Astrocyte of the cerebellum (primary cell): ENCODE results near the gene NISCH.
"Not testable (repeated sequence)": the region's sequence is repeated elsewhere in the genome, so short reads cannot be mapped to it uniquely, and the experiment has no call there.

Experiments used
- DNase-seq: peaks from one replicate; pipeline ENCODE4 v3.0.0-alpha.2; 2011; ENCODE audit warnings: low read depth
- H3K4me3 ChIP-seq: 2 replicates; pipeline ENCODE4 v1.5.1; 2011; ENCODE audit warnings: mild to moderate bottlenecking, low read depth, low read length, moderate library complexity
- CTCF ChIP-seq: IDR thresholded peaks from 2 replicates; pipeline ENCODE4 v1.5.1; 2012; ENCODE audit warnings: low read length, low read depth, moderate library complexity, mild to moderate bottlenecking; ENCODE audit errors: missing control alignments
- in situ Hi-C: cut with HindIII; loops from 2 replicates; pipeline ENCODE4 v1.10.0; 2017; ENCODE audit warnings: low sequenced_read_pairs

Gene NISCH

GRCh38 chr3:52522651-52523251 lies 67.3 kb downstream of the NISCH start:
- no peak for DNase-seq
- H3K4me3 ChIP-seq, result no peak overlapping the region
- in situ Hi-C loops, result no loop called here
- no peak for TF ChIP-seq CTCF

DNA sequence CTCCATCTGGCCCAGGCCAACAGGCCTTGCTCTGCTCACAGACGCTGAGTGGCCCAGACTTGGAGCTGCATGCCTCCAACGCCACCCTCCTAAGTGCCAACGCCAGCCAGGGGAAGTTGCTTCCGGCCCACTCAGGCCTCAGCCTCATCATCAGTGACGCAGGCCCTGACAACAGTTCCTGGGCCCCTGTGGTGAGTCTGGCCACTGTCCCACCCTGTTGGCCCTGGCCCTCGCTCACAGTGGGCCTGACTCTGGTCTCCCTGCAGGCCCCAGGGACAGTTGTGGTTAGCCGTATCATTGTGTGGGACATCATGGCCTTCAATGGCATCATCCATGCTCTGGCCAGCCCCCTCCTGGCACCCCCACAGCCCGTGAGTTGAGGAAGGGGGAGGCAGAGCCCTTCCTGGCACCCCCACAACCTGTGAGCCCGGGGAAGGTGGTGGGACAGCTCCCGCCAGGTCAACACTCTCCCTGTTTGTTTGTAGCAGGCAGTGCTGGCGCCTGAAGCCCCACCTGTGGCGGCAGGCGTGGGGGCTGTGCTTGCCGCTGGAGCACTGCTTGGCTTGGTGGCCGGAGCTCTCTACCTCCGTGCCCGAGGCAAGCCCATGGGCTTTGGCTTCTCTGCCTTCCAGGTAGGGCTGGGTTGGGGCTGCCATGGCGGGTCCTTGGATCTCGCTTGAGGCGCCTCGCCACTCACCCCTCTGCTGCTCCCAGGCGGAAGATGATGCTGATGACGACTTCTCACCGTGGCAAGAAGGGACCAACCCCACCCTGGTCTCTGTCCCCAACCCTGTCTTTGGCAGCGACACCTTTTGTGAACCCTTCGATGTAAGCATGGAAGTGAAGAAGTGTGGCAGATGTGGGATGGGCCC lies 68.2 kb downstream of the NISCH start:
- TF ChIP-seq CTCF, result no peak
- DNase-seq, result no peak
- no peak overlapping the region for H3K4me3 ChIP-seq
- in situ Hi-C loops, result no loop called here

GRCh38 chr3:52524258-52524751 lies 68.9 kb downstream of the NISCH start:
- TF ChIP-seq CTCF, result no peak

GRCh38 chr3:52524752-52525679 lies 69.6 kb downstream of the NISCH start:
- DNase-seq, result no peak
- no peak overlapping the region for H3K4me3 ChIP-seq
- in situ Hi-C loops, result no loop called here
- TF ChIP-seq CTCF, result no peak

More at GRCh38 chr3:52524258-52524751, 68.9 kb downstream of the NISCH start:
- in situ Hi-C loops, result no loop called here
- H3K4me3 ChIP-seq, result no peak overlapping the region
- DNase-seq, result no peak

DNA sequence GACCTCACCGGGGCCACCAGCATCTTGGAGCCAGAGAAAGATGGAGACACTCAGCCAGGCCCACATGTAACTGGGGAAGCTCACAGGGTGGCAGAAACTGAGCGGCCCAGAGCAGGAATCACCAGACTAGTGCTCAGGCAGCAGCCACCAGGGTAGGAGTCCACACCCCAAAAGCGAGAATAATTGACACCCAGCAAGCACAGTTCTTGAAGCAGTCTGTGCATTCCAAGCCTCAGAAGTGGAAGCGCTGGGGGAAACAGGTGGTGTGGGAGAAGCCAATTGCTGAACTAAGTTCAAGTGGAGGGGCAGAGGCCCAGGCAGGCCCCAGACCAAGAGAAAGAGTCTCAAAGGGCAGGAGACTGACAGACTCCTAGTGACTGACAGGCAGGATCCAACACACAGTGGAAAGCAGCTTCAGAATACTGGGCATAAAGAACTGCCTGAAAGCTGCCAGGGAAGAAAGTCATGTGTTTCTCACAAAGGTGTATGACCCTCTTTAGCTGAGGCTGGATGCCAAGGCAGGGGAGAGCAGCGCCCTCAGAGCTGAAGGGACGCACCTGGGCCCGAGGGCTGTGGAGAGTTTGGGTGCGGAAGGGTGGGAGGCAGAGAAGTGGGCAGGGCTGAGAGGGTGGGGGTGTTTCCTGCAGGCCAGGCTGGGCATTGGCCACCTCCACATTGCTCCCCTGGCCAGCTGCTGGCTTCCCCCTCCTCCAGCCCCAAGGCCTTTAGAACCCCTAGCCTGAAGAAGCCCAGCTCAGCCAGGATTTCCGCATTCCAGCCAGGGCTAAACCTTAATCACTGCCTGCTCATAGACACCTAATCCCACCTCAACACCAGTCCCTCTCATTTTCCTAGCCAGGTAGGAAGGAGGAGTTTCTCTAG lies 70.5 kb downstream of the NISCH start:
- DNase-seq, result no peak
- no peak for TF ChIP-seq CTCF
- H3K4me3 ChIP-seq, result no peak overlapping the region
- in situ Hi-C loops, result no loop called here

GRCh38 chr3:52526671-52527038 lies 71.3 kb downstream of the NISCH start:
- DNase-seq, H3K4me3 ChIP-seq, in situ Hi-C loops: not testable (repeated sequence)
